HG03520 (cell line): ENCODE data around the gene CFAP299.
"Not testable (repeated sequence)": the region's sequence is repeated elsewhere in the genome, so short reads cannot be mapped to it uniquely, and the experiment has no call there.

Experiments used
- ATAC-seq: cut with Tn5 transposase; IDR thresholded peaks from one replicate; pipeline ENCODE4 v1.9.1; 2021; ENCODE audit warnings: mild to moderate bottlenecking, moderate library complexity; ENCODE audit not compliant: unreplicated experiment

CFAP299 gene

GRCh38 chr4:80324171-80324570 lies 11.4 kb upstream of the CFAP299 start:
- ATAC-seq, result no peak

- no peak for ATAC-seq
Measured at GRCh38 chr4:80331693-80332092, 3.8 kb upstream of the CFAP299 start.

GRCh38 chr4:80333121-80333520 lies 2.4 kb upstream of the CFAP299 start:
- no peak for ATAC-seq

- no peak for ATAC-seq
Measured at GRCh38 chr4:80334568-80334967, 962 bp upstream of the CFAP299 start.

GRCh38 chr4:80335226-80335553 lies 340 bp upstream of the CFAP299 start:
- no peak for ATAC-seq

- ATAC-seq, result no peak
Measured at GRCh38 chr4:80336582-80336981, 1.1 kb downstream of the CFAP299 start.

GRCh38 chr4:80340036-80340435 lies 4.5 kb downstream of the CFAP299 start:
- ATAC-seq, result no peak

GRCh38 chr4:80342684-80343083 lies 7.2 kb downstream of the CFAP299 start:
- ATAC-seq, result not testable (repeated sequence)

- ATAC-seq, result no peak
Measured at GRCh38 chr4:80343887-80344286, 8.4 kb downstream of the CFAP299 start.

GRCh38 chr4:80360084-80360483 lies 24.6 kb downstream of the CFAP299 start:
- ATAC-seq, result no peak

- no peak for ATAC-seq
Measured at GRCh38 chr4:80360900-80361299, 25.4 kb downstream of the CFAP299 start.

- ATAC-seq, result no peak
Measured at GRCh38 chr4:80361329-80361900, 25.9 kb downstream of the CFAP299 start.

GRCh38 chr4:80362578-80363181 lies 27.1 kb downstream of the CFAP299 start:
- ATAC-seq, result peak; percentile 78

- peak; percentile 62 for ATAC-seq
Measured at GRCh38 chr4:80365928-80366327, 30.4 kb downstream of the CFAP299 start.

- ATAC-seq, result no peak
Measured at GRCh38 chr4:80367737-80368136, 32.2 kb downstream of the CFAP299 start.

GRCh38 chr4:80370635-80371034 lies 35.1 kb downstream of the CFAP299 start:
- ATAC-seq, result no peak

- no peak for ATAC-seq
Measured at GRCh38 chr4:80371046-80371445, 35.5 kb downstream of the CFAP299 start.

- no peak for ATAC-seq
Measured at GRCh38 chr4:80374180-80374579, 38.6 kb downstream of the CFAP299 start.

GRCh38 chr4:80382090-80382832 lies 46.7 kb downstream of the CFAP299 start:
- no peak for ATAC-seq

- no peak for ATAC-seq
Measured at GRCh38 chr4:80385397-80386280, 50.1 kb downstream of the CFAP299 start.

GRCh38 chr4:80386281-80386886 lies 50.9 kb downstream of the CFAP299 start:
- no peak for ATAC-seq
